GM12872 (cell line): Measurements from ENCODE around the gene FMNL1.

ENCODE experiments used
- CTCF ChIP-seq: IDR thresholded peaks from 3 replicates; pipeline ENCODE4 v1.5.1; 2011; ENCODE audit warnings: low read depth, mild to moderate bottlenecking, low read length, moderate library complexity; ENCODE audit not compliant: insufficient read depth

FMNL1 gene

GRCh38 chr17:45224671-45225050 is 3.0 kb downstream of the FMNL1 start:
- no peak for TF ChIP-seq CTCF

GRCh38 chr17:45225051-45225700 is 3.5 kb downstream of the FMNL1 start:
- TF ChIP-seq CTCF = no peak

- no peak for TF ChIP-seq CTCF
These were observed 4.4 kb downstream of the FMNL1 start for GRCh38 chr17:45225964-45226530.

- no peak for TF ChIP-seq CTCF
These were observed 4.9 kb downstream of the FMNL1 start for GRCh38 chr17:45226576-45226975.

- no peak for TF ChIP-seq CTCF
These were observed 5.6 kb downstream of the FMNL1 start for GRCh38 chr17:45227101-45227925.

- TF ChIP-seq CTCF = no peak
These were observed 6.5 kb downstream of the FMNL1 start for GRCh38 chr17:45227926-45228762.

GRCh38 chr17:45228763-45229539 is 7.3 kb downstream of the FMNL1 start:
- TF ChIP-seq CTCF = no peak
